ENCODE measurements around the gene ROCK1. TPM values are rescaled to one million over a fixed set of nuclear protein-coding genes. Genes with fewer than 3 reads are reported as not detected.

The ROCK1 gene
- total RNA-seq, 1 donor from 2014 or later, result 68.2 TPM

- H3K27ac Mint-ChIP-seq, result no peak overlapping the region
- H3K4me3 Mint-ChIP-seq, result no peak overlapping the region
- ATAC-seq (ENCODE audit: low read depth), result no peak
- H3K36me3 Mint-ChIP-seq (ENCODE audit: low read depth), result peaks cover 24% of the 10 kb centered on the region
- intact Hi-C loops (cut with micrococcal nuclease), result no loop called here
- no peaks in the 10 kb centered on the region for H3K27me3 Mint-ChIP-seq
- POLR2A ChIA-PET, result no interaction called here
- TF ChIP-seq, protein P1, sequence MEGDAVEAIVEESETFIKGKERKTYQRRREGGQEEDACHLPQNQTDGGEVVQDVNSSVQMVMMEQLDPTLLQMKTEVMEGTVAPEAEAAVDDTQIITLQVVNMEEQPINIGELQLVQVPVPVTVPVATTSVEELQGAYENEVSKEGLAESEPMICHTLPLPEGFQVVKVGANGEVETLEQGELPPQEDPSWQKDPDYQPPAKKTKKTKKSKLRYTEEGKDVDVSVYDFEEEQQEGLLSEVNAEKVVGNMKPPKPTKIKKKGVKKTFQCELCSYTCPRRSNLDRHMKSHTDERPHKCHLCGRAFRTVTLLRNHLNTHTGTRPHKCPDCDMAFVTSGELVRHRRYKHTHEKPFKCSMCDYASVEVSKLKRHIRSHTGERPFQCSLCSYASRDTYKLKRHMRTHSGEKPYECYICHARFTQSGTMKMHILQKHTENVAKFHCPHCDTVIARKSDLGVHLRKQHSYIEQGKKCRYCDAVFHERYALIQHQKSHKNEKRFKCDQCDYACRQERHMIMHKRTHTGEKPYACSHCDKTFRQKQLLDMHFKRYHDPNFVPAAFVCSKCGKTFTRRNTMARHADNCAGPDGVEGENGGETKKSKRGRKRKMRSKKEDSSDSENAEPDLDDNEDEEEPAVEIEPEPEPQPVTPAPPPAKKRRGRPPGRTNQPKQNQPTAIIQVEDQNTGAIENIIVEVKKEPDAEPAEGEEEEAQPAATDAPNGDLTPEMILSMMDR (IDR thresholded peaks at IDR 0.05), result no peak
- peaks cover 89% of the 10 kb centered on the region for H3K4me1 Mint-ChIP-seq
- CTCF ChIA-PET, result interaction anchor here (0.6 kb wide), 1 partner anchor 14 kb away, joined by 3 read pairs; no protein-coding TSS in a partner anchor
- peaks cover 20% of the 10 kb centered on the region for H3K9me3 Mint-ChIP-seq
- DNase-seq, result no peak
These were observed 31.0 kb downstream of the ROCK1 start for GRCh38 chr18:21080576-21080975.

DNA sequence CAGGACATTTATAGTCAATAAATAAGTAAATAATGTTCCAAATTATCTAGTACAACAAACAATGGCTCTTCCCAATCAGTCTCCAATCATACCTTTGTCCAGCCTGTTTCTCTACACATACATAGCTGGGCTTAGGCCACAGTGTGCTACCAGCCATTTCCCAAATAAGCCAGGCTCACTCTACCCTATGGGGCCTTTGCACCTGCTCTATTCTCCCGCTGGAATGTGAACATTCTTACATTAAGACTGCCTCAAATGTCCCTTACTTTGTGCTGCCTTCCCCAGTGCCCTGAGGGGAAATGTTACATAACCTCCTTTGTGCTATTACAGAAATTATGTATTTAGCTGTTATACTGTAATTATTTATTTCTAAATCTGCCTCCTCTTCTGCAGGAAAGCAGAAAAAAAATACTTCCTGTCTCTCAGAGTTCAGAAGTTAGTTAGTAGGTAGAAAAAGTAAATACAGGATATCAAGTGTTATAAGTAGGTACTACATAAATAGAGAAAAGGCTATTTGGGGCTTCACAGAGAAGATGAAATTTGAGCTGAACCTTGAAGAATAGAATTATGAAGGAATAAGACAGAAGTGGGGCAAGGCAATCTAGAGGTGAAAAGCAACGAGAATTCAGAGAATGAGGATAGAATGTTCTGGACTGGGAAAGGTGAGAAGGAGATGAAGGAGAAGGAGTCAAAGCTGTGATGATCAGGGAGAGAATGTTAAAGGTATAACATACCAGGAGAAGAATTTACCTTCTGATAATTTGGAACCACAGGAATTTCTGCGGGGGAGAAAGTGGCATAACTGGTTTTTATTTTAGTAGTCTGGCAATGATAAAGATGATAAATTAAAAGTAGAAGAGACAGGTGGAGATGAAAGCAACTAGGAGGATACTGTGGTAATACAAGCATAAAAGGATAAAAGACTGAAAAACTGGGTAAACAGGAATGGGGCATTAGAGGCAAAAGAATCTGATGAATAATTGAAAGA, 37.0 kb downstream of the ROCK1 start:
- TF ChIP-seq, protein P1 (IDR thresholded peaks at IDR 0.05), result no peak
- intact Hi-C loops (cut with micrococcal nuclease), result loop anchor here (5.0 kb wide), 1 partner anchor 37 kb away; no protein-coding TSS in a partner anchor
- ATAC-seq (ENCODE audit: low read depth) (no peak), DNase-seq (no peak)
- Mint-ChIP-seq H3K27me3 (no peaks in the 10 kb centered on the region), H3K9me3 (no peaks in the 10 kb centered on the region), H3K27ac (peak overlapping the region; percentile 13), H3K4me3 (peak overlapping the region; percentile 48), H3K36me3 (ENCODE audit: low read depth) (peaks cover 4% of the 10 kb centered on the region), H3K4me1 (peaks cover 81% of the 10 kb centered on the region)
- CTCF ChIA-PET, result no interaction called here
- POLR2A ChIA-PET, result interaction anchor here (1.0 kb wide), 1 partner anchor 37 kb away, joined by 4 read pairs; the partner anchor contains the start of gene ROCK1

DNA sequence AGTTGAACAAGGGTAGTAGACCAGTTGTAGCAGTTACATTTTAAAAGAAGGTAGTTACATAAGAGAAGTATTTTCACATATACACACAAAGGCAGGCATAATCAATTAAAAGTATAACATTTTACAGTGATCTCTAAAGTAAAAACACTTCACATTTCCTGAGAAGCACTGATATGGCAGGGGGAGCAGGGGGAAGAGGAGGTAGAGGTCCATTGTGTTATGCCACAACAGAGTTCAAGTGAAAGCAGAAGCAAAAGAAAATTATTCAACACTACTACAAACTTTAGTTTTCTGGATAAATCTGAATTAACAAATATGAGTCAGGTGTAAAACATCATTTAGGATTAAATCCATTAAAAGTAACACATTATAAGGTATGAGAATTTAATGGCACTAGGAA, 38.4 kb downstream of the ROCK1 start:
- DNase-seq, result no peak
- intact Hi-C loops (cut with micrococcal nuclease), result no loop called here
- TF ChIP-seq, protein P1 (IDR thresholded peaks at IDR 0.05), result no peak
- Mint-ChIP-seq H3K27me3 (no peaks in the 10 kb centered on the region), H3K4me1 (peaks cover 66% of the 10 kb centered on the region), H3K4me3 (no peak overlapping the region), H3K36me3 (ENCODE audit: low read depth) (peaks cover 10% of the 10 kb centered on the region), H3K27ac (no peak overlapping the region), H3K9me3 (no peaks in the 10 kb centered on the region)
- ChIA-PET POLR2A (no interaction called here), CTCF (no interaction called here)
- ATAC-seq (ENCODE audit: low read depth), result no peak

GRCh38 chr18:21071071-21071470, 40.5 kb downstream of the ROCK1 start:
- Mint-ChIP-seq H3K27me3 (no peaks in the 10 kb centered on the region), H3K9me3 (no peaks in the 10 kb centered on the region), H3K4me1 (peaks cover 53% of the 10 kb centered on the region), H3K27ac (no peak overlapping the region), H3K4me3 (no peak overlapping the region), H3K36me3 (ENCODE audit: low read depth) (peaks cover 17% of the 10 kb centered on the region)
- TF ChIP-seq, protein P1 (IDR thresholded peaks at IDR 0.05), result no peak
- POLR2A ChIA-PET, result no interaction called here
- DNase-seq, result no peak
- ATAC-seq (ENCODE audit: low read depth), result no peak
- intact Hi-C loops (cut with micrococcal nuclease), result no loop called here
- CTCF ChIA-PET, result no interaction called here

GRCh38 chr18:21069468-21069867, 42.1 kb downstream of the ROCK1 start:
- Mint-ChIP-seq H3K4me3 (no peak overlapping the region), H3K4me1 (peaks cover 40% of the 10 kb centered on the region), H3K9me3 (no peaks in the 10 kb centered on the region), H3K27ac (no peak overlapping the region), H3K27me3 (no peaks in the 10 kb centered on the region), H3K36me3 (ENCODE audit: low read depth) (peaks cover 23% of the 10 kb centered on the region)
- DNase-seq (no peak), ATAC-seq (ENCODE audit: low read depth) (no peak)
- CTCF ChIA-PET, result no interaction called here
- POLR2A ChIA-PET, result no interaction called here
- TF ChIP-seq, protein P1 (IDR thresholded peaks at IDR 0.05), result no peak
- intact Hi-C loops (cut with micrococcal nuclease), result no loop called here
